Inflammatory macrophage treated with lipopolysaccharide for 4 hours (primary cell): Measurements from ENCODE around the gene KHDRBS2.
"Not testable (repeated sequence)": the region's sequence is repeated elsewhere in the genome, so short reads cannot be mapped to it uniquely, and the experiment has no call there.

Experiments used
- DNase-seq: peaks from one replicate; pipeline ENCODE4 v3.0.0-alpha.2; 2020

Gene KHDRBS2

DNA sequence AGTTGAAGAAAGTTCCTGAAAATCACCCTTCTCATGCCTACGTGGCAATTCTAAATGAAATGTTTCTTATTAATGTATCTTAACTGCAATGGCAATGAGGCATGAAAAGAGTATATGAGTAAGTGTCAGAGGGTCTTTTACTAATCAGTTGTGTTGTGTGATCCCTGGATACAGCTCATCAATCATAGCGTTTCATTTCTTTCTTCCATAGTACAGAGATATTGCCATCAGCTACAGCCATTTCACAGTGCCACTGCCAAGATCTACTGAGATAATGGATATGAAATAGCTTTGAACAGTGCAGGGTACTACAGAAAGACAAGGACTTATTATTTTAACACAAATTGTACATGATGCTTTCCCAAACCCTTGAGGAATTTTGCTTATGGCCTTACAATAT lies 450.8 kb downstream of the KHDRBS2 start:
- no peak for DNase-seq

DNA sequence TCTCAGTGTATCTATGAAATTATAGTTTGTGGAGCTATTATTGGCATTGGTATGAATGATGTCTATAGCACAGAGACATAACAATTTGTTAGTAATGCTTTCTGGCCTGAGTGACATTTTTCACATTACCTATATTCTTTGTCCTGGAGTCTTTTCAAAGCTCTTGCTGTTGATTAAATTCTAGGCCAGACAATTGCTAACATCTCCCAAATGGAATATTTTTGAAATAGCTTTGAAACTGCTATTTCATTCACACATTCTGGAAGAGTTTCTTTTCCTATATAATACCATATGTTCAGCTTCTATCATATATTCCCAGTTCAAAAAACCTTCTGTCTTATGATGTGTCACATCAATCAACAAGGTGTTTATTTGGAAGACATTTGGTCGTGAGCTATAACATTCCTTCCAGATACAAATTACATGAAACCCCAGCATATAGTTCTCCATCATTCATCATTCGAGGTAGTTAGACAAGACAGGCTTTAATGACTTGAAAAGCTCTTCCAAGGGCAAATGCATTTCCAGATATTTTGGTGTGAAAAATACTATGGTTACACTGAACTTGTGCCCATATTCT lies 452.8 kb downstream of the KHDRBS2 start:
- no peak for DNase-seq

DNA sequence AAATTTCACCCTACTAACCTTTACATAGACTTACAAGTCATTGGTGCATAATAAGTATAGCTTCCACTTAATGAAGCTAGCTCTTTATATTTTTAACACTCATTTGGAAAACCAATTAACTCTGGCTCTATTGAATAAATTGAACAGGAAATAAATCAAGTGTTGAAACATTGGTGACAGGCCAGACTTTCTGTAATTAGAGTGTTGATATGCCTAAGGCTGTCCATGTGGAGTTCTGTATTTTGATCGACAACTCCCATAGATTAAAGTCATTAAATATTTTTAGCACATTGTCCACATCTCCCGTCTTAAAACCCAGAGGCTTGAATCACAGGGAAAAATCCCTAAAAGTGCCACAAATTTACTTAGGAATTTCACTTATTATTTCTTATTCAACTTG lies 468.3 kb downstream of the KHDRBS2 start:
- no peak for DNase-seq

DNA sequence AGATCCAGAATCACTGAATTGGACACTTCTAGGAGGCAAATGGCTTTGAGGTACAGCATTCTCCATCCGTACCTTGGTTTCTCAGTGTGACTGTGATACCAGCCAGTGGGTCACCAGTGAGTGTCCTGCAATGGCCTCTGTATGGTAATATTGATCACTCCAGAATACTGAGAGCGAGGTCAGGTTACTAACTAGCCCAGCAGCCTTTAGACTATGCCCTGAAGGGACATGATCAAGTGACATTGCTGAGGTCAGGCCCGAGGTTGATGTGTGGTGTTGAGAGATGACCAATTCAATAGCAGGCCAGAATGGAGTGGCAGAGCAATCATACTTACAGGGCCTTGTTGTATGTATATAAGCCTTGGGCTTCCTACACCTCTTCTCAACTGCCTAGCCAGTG lies 476.0 kb downstream of the KHDRBS2 start:
- DNase-seq, result no peak

DNA sequence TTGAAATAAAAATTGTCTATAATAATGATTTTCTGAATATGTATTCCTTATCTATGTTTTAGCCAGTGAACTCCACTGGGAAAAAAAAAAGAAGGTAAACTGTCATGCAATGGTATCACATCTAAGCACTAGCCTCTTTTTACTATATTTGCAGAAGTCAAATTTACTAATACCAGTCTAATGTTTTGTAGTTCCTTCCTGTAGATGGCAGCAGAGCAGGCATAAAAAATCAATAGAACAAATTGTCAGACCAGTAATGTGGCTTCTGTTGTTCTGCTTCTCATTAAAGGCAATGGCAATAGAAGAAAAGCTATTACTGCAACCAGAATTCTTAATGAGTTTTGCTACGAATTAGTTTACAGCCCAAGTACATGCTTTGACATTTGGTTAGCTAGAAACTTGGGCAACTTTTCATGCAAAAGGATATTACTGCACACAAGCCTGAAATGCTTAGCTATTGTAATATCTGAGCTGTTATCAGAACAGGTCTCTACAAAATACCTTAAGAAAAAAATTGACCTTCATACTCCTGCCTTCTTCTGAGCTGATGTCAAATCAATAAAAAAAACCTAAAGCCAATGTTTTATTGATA lies 476.9 kb downstream of the KHDRBS2 start:
- DNase-seq, result peak; percentile 18

DNA sequence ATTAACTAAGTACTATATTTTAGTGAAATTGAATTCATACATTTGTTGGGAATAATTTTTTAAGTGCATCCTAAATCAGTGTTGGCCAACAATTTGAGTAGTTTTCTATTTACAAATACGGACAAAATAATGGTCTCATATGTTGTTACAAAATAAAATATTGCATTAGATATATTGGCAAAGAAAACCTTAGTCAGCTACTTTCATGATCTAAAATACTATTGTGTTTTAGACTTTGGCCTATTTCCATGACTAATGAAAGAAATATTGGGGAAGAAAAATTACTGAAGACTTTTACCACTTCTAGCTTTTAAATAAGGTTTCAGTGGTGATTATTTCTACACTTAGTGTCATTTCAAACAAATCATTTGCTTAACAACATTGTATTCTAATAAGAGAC lies 498.0 kb downstream of the KHDRBS2 start:
- no peak for DNase-seq

DNA sequence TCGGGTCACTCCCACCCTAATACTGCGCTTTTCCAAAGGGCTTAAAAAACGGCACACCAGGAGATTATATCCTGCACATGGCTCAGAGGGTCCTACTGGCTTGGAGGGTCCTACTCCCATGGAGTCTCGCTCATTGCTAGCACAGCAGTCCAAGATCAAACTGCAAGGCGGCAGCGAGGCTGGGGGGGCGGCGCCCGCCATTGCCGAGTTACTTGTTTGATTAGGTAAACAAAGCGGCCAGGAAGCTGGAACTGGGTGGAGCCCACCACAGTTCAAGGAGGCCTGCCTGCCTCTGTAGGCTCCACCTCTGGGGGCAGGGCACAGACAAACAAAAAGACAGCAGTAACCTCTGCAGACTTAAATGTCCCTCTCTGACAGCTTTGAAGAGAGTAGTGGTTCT lies 516.6 kb downstream of the KHDRBS2 start:
- not testable (repeated sequence) for DNase-seq

DNA sequence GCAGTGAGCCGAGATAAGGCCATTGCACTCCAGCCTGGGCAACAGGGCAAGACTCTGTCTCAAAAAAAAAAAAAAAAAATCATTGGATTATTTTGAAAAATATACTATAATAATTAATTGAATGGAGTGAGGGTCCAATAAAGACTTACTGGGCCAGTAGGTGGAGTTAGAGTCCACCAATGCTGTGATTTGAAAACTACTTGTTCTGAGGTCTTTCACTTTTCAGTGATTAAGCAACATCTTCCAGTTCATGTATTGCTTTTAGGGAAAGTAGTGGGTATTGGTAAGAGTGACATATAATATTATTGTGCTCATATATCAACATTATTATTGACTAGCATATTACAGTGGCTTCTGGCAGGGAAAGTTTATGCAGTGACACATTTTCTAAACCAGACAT lies 530.3 kb downstream of the KHDRBS2 start:
- no peak for DNase-seq

DNA sequence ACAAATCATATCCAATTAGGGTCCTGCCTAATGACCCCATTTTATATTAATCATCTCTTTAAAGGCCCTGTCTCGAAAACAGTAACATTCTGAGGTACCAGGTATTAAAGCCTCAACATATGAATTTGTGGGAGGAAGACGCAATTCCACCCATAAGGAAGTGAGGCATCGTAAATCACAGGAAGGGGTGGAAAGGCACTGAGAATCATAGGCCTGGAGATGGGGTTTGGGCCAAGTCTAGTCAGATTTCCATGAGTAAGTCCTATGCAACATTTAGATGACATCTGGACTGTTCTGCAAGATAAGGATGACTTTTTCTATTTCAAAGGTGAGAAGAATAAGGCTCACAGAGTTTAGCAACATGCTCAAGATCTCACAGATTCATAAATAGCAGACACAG lies 534.0 kb downstream of the KHDRBS2 start:
- no peak for DNase-seq

DNA sequence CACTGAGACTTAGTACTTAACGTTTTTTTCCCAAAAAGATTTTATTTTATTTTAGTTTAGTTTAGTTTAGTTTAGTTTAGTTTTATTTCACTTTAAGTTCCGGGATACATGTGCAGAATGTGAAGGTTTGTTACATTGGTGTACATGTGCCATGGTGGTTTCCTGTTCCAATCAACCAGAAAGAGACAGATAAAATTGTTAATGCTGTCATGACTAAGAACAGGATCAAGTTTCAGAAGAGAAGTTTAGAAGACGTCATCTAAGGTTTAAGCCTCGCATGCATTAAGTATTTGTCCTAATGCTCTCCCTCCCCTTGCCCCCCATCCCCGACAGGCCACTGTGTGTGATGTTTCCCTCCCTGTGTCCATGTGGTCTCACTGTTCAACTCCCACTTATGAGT lies 540.0 kb downstream of the KHDRBS2 start:
- DNase-seq, result no peak

DNA sequence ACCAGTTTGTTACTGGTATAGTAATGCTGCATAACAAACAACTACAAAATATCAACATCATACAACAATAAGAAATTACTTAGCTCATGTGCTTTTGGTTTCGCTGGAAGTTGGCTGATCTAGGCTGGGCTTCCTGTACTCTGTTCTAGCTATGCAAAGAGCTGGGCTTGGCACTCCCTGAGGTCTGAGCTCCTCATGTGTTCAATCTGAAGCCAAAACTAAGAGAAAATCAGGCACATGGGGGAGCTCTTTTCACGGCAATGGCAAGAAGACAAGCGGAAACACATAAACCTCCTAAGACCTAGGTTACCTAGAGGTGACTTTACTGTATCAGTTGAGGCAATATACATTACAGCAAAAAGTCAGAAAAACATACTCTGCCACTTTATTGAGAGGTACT lies 574.2 kb downstream of the KHDRBS2 start:
- DNase-seq, result no peak

DNA sequence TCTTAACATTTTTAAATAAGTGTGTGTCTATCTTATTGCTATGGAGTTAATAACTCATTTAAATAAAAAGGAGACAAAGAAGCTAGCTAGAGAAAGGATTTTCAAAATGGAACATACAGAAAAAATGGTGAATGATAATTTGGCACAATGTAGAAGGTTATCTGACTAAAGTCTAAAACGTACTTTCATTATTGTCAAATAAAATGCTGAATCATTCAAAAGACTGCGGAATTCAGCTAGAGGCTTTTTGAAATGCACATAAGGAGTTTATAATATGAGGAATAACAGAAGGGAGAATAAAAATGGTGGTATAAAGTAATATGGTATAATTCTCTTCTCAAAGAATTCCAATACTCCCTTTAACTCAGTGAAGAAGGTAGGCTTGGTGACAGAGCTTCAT lies 597.9 kb downstream of the KHDRBS2 start:
- no peak for DNase-seq

DNA sequence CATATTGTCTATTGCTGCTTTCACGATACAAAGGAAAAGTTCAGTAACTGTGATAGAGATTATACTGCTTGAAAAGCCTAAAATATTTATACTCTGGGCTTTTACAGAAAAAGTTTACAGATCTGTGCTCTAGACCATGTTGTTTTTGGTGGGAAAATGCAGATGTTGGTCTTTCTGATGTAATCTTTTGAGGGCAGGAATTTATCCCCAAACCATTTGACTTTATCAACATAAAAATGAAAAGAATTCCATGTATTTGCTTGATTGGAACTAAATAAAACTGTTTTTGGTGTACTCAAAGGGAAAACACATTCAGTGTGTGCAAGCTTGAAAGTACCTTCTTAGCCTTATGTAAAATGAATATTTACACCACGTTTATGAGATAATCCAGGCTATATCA lies 603.5 kb downstream of the KHDRBS2 start:
- no peak for DNase-seq

DNA sequence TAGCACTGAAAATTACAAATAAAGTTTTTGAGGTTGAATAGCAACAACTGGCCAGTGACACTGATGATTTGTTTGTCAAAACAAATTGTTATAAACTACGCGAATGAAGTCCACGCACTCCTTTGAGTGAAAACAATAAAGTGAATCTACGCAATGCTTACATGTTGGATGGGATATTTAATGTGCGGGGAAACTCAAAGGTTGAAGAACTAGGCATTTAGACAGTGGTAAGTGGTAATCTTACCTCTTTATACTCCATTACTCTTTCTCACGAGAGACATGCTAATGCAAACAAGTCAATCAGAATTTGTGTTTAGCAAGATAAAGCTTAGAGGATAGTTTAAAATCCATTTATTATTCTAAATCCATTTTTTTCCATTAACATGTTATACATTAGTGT lies 606.4 kb downstream of the KHDRBS2 start:
- DNase-seq, result no peak

DNA sequence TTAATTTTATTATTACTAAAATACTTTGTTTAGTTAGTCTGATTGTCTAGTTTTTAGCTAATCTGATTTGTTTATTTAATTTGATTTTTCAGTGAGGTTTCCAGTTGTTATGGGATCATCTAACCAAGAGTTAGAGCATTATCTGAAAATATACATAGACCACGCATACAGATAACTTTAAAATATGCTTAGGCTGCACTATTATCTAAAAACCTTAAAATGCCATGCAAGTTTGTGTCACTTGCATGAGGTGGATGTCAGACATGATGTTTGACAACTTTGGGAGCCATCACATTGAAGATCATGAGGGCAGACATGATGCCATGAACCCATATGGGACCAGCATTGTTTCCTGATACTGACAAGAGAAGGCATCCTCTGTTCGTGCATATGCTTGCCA lies 610.3 kb downstream of the KHDRBS2 start:
- no peak for DNase-seq

DNA sequence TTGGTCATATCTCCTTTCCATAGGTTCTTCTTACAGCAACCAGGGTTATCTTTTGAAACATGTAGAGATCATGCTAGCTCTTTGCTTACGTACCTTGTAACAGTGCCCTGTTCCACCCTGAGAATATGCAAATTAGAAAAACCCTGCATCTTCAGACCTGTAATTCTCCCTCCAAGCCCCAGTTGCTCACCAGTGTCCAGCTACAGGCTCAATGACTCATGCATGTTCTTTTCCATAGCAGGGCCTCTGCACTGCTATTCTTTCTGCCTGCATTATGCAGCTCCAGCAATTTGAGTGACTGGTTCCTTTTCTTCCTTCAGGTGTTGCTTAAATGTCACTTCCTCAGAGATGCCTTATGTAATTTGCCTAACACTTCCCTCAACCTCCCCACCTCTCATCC lies 636.2 kb downstream of the KHDRBS2 start:
- DNase-seq, result no peak

DNA sequence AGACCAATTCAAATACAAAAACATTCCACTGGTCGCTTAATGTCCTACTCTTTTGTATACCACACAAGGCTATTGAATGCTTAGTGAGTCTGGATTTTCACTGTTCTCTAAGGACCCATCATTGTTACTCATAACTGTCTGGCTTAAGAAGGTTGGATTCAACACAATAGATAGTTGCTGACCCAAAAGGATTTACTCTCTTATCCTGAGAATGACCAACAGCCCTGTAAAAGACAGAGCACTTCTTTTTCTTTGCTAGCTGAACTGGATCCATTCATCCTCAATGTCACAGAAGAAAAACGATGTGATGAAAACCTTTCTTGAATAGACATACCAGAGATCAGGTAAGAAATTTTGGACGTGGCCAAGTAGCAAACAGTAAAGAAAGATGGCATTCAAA lies 645.6 kb downstream of the KHDRBS2 start:
- no peak for DNase-seq
